PC-9 (cell line): ENCODE measurements around the gene RTF2.

Experiments
- EZH2 ChIP-seq: fragments of 200-600 bp; sonication (generic); IDR thresholded peaks from 2 replicates; pipeline ENCODE4 v1.8.0; 2017; ENCODE audit warnings: antibody characterized with exemption, low read depth
- TF ChIP-seq, protein P1 (sequence below): fragments of 200-600 bp; sonication (generic); conservative IDR thresholded peaks from 2 replicates; pipeline ENCODE4 v1.6.1; 2017; ENCODE audit warnings: mixed run types, antibody characterized with exemption, mild to moderate bottlenecking, moderate library complexity

DNA sequence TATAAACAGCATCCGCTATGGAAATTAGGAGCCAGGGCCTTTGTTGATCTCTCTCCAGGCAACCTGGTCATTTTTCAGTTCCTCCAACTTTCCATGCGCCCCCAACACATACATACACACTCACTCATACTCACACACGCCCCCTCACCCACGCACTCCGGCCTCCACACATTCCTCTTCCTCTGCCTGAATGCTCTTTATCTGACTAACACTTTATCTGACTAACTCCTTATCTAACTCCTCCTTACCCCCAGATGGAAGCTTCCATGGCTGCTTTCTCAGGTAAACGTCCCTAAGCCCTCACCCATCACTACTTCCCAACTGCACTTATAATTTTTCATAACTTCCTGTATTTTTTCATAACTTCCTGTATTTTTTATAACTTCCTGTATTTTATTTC, 38.9 kb upstream of the RTF2 start:
- TF ChIP-seq, protein P1, sequence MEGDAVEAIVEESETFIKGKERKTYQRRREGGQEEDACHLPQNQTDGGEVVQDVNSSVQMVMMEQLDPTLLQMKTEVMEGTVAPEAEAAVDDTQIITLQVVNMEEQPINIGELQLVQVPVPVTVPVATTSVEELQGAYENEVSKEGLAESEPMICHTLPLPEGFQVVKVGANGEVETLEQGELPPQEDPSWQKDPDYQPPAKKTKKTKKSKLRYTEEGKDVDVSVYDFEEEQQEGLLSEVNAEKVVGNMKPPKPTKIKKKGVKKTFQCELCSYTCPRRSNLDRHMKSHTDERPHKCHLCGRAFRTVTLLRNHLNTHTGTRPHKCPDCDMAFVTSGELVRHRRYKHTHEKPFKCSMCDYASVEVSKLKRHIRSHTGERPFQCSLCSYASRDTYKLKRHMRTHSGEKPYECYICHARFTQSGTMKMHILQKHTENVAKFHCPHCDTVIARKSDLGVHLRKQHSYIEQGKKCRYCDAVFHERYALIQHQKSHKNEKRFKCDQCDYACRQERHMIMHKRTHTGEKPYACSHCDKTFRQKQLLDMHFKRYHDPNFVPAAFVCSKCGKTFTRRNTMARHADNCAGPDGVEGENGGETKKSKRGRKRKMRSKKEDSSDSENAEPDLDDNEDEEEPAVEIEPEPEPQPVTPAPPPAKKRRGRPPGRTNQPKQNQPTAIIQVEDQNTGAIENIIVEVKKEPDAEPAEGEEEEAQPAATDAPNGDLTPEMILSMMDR, result no peak
- no peak for TF ChIP-seq EZH2
